ENCODE results near the gene FGGY.
"Not testable (repeated sequence)": the region's sequence is repeated elsewhere in the genome, so short reads cannot be mapped to it uniquely, and the experiment has no call there.

The FGGY gene

DNA sequence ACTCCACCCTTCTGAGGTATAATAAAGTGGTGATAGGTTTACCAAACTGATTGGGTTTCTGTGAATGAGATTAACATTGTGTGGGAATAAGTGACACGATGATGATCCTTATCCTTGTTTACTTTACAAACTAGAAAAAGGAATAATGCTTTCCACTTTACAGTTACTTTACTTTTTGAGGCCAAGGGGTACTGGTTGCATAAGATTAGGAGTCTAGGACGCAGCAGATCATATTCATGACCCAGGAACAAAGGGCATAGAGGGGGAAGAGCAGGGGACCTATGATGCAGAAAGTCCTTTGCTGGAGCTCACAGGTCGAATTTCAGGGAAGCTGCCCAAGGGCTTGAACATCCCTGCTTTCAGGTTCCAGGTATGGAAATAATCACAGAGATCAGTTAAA is 20.4 kb downstream of the FGGY start:
- DNase-seq = no peak

GRCh38 chr1:59317780-59318179 is 20.9 kb downstream of the FGGY start:
- DNase-seq = no peak

- DNase-seq = no peak
Observed at GRCh38 chr1:59318271-59318860, 21.5 kb downstream of the FGGY start.

DNA sequence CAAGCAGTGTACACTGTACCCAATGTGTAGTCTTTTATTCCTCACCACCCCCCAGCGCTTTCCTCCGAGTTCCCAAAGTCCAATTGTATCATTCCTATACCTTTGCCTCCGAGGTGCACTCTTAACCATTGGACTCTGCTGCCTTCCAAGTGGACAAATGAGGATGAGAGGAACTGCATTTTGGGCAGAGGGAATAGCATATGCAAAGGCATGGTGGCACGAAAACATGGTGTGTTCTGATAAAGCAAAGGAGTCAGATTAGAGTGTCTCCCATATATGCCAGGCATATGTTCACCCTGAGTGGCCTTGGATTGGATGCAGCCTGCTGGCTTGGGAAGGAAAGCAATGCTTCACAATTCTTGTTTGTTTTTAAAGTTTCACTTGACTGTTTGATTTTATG is 25.5 kb downstream of the FGGY start:
- no peak for DNase-seq

DNA sequence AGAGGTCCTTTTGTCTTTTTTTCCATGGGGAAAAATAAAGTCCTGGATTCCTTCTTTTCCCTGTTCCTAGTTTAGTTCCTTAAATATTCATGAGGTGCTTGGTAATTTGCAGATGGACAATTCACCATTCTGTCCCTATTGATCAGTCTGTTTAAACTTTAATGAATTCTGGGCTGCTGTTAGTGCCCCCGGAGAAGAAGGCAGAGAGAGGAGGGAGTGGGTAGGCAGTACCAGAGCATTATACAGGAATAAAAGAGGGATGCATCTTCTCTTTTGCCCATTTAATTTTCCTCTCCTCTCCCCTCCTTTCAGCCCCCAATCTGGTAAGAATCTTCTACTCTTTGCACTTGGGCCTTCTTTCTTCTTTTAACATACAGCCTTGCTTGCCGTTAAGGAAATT is 25.9 kb downstream of the FGGY start:
- DNase-seq = no peak

GRCh38 chr1:59323879-59324278 is 27.0 kb downstream of the FGGY start:
- DNase-seq = no peak

GRCh38 chr1:59328353-59328752 is 31.5 kb downstream of the FGGY start:
- DNase-seq = no peak

DNA sequence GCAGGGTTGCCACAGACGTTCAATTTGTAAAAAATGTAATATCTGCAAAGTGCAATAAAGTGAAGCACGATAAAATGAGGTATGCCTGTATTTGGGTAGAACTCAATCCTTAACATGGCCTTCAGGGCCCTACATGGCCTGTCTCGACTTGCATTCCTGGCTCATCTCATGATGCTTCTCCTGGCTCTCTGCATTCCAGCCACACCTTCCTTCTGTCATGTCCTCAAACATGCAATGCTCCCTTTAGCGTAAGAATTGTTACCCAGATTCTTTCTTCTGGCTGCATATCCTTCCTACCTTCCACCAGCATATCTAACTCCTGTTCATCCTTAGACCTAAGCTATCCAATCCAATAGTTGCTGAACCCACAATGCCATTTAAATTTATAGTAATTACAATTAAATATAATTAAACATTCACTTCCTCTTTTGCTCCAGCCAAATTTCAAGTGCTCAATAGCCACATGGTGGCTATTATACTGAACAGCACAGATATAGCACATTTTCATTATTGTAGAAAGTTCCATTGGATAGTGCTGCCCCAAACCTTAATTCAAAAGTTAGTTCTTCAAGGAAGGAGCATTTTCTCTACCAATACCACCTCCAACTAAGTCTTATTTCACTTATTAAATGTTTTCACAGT is 32.6 kb downstream of the FGGY start:
- no peak for DNase-seq

- no peak for DNase-seq
Observed at GRCh38 chr1:59331686-59332620, 35.1 kb downstream of the FGGY start.

DNA sequence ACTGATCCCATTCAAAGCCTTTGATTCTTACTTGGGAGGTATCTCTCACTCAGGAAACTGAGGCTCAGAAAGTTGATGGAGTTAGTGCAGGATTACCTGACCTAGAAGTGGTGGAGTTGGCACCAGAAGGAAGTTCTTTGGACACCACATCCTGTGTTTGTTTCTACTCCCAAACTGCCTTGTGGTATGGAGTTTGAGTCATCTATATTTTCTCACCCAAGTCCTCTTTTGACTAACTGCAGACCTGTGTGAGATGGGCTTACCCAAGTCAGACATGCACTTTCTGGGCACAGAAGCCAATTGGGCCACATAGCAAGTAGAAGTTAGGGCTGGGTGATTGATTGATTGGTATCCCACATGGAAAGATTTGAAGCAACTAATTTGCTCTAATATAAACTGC is 36.1 kb downstream of the FGGY start:
- no peak for DNase-seq

GRCh38 chr1:59333626-59334277 is 36.9 kb downstream of the FGGY start:
- DNase-seq = no peak

- DNase-seq = no peak
Observed at GRCh38 chr1:59340411-59341307, 43.8 kb downstream of the FGGY start.

- DNase-seq = no peak
Observed at GRCh38 chr1:59342801-59343575, 46.1 kb downstream of the FGGY start.

DNA sequence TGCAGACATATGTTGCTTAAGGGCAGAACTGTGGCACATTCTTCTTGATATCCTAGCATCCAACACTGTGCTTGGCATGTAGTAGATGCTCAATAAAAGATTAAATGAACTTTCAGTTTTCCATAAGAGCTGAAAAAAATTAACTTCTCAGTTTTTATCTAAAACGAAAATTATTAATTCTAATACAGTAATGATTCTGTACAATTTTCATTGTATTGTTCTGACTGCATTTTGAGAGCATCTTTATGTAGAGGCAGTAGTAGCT is 46.6 kb downstream of the FGGY start:
- DNase-seq = no peak

GRCh38 chr1:59345221-59345620 is 48.3 kb downstream of the FGGY start:
- no peak for DNase-seq

- DNase-seq = no peak
Observed at GRCh38 chr1:59346429-59346828, 49.5 kb downstream of the FGGY start.

DNA sequence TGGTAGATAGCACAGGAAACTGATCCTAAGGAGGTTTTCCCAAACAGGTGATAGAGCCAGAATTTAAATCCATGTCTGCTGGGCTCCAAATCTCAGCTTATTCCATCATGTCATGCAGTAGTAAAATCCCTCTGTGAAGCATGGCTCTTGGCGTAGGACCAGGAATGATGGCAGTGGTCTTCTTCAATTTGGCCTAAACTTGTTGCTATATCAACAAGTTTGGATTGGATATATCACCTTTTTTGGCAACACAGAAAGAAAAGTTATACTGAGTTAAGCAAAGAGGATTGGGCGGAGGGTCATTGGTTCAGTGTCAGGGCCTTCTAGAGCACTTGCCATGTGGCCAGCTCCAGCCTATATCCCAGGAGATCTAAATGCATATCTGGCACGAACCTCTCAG is 52.2 kb downstream of the FGGY start:
- DNase-seq = no peak

GRCh38 chr1:59350521-59350920 is 53.6 kb downstream of the FGGY start:
- no peak for DNase-seq

DNA sequence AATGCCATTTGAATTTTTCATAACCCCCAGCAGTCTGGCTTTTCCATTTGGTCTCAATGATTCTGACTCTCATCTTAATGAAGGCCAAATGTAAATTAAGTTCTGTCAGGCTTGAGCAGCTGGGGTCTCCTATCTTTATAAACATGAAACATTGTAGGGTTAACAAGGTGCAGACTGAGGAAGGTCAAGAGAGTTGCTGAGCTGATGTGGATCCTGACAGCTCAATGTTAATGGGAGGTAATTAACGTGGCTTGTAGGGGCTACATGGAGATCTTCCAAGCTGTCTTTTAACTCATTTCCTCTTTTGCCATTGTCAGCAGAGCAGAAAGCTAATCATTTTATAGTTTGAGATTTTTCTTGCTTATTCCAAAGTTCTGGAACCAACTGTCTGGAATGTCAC is 55.2 kb downstream of the FGGY start:
- no peak for DNase-seq

DNA sequence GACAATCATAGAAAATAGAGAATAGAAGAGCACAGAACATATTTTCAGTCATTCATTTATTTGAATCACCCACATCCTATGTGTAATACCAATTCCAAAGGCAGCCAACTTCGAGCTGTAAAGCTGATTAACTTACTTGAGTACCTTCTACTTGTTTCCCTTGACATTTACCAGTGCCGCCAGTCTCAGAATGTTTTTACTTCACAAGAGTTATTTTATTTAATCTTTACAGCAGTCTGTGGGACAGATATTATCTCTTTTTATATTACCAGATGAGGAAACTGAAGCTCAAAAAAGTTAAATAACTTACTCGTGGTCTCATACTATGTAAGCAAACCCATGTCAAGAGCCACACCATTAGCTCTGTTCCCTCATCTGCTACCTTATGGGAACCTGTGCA is 56.6 kb downstream of the FGGY start:
- DNase-seq = no peak

DNA sequence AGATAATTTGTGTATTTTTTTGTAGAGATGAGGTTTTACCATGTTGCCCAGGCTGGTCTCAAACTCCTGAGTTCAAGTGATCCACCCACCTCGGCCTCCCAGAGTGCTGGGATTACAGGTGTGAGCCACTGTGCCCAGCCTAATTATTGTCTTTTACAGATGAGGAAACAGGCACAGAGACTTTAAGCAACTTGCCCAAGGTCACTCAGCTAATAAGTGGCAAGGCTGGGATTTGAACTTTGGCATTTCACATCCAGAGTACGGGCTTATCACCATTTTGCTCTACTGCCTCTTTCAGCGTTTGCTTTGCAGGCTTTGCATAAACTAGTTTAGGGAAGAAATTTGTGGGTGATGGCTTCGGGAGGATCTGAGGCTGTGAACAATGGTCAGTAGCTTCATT is 57.3 kb downstream of the FGGY start:
- not testable (repeated sequence) for DNase-seq

All from NCI-H2107 (cell line).